SW480 (cell line): ENCODE measurements around the gene DUSP10.
A peak's percentile ranks its signal among the peaks of the same experiment; 100 is the strongest.

Source experiments
- DNase-seq: peaks from one replicate; pipeline ENCODE4 v3.0.0-alpha.2; 2016; ENCODE audit warnings: low spot score

DUSP10 gene

GRCh38 chr1:221765527-221765926 lies 23.6 kb upstream of the DUSP10 start:
- DNase-seq = peak; percentile 31

GRCh38 chr1:221762121-221762520 lies 20.2 kb upstream of the DUSP10 start:
- DNase-seq = no peak

- DNase-seq = no peak
Observed at GRCh38 chr1:221761354-221762002, 19.6 kb upstream of the DUSP10 start.

- DNase-seq = no peak
Observed at GRCh38 chr1:221760911-221761310, 19.0 kb upstream of the DUSP10 start.

- DNase-seq = no peak
Observed at GRCh38 chr1:221759436-221759835, 17.5 kb upstream of the DUSP10 start.

GRCh38 chr1:221758455-221758854 lies 16.6 kb upstream of the DUSP10 start:
- DNase-seq = no peak

- DNase-seq = no peak
Observed at GRCh38 chr1:221756830-221757551, 15.1 kb upstream of the DUSP10 start.

GRCh38 chr1:221753828-221754188 lies 11.9 kb upstream of the DUSP10 start:
- DNase-seq = no peak

- no peak for DNase-seq
Observed at GRCh38 chr1:221751226-221751887, 9.5 kb upstream of the DUSP10 start.

GRCh38 chr1:221748981-221749380 lies 7.1 kb upstream of the DUSP10 start:
- no peak for DNase-seq

- DNase-seq = no peak
Observed at GRCh38 chr1:221747839-221748238, 6.0 kb upstream of the DUSP10 start.

- DNase-seq = no peak
Observed at GRCh38 chr1:221743416-221744208, 1.7 kb upstream of the DUSP10 start.

GRCh38 chr1:221742555-221743415 lies 896 bp upstream of the DUSP10 start:
- peak; percentile 83 for DNase-seq

- peak; percentile 23 for DNase-seq
Observed at GRCh38 chr1:221740993-221741702, 741 bp downstream of the DUSP10 start.

GRCh38 chr1:221740369-221740992 lies 1.4 kb downstream of the DUSP10 start:
- DNase-seq = no peak

- DNase-seq = no peak
Observed at GRCh38 chr1:221739677-221740025, 2.2 kb downstream of the DUSP10 start.

- no peak for DNase-seq
Observed at GRCh38 chr1:221739018-221739676, 2.7 kb downstream of the DUSP10 start.

- DNase-seq = no peak
Observed at GRCh38 chr1:221736714-221737113, 5.2 kb downstream of the DUSP10 start.

GRCh38 chr1:221735999-221736398 lies 5.9 kb downstream of the DUSP10 start:
- no peak for DNase-seq

- DNase-seq = no peak
Observed at GRCh38 chr1:221734187-221734586, 7.7 kb downstream of the DUSP10 start.
